ENCODE results near the gene DMGDH.

DNA sequence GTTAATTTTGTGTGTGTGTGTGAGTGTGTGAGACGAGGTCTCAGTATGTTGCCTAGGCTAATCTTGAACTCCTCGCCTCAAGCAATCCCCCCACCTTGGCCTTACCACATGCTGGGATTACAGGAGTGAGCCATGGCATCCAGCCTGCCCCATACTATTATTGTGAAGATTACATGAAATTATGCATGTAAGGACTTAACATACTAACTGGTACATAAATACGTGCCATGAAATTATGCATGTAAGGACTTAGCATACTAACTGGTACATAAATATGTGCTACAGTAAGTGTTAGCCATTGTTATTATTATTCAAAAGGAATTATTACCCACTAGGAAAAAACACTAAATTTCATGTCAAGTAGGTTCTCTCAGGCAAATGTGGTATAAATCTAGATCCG is 16.2 kb downstream of the DMGDH start:
- TF ChIP-seq POLR2A (IDR thresholded peaks at IDR 0.05; ENCODE audit: low read depth, low read length) (no peak), TAF1 (IDR thresholded peaks at IDR 0.05; ENCODE audit: borderline replicate concordance, low read depth, low read length) (no peak), POLR2AphosphoS5 (IDR thresholded peaks at IDR 0.05; ENCODE audit: low read depth, low read length) (no peak)

Data from GM12892 (cell line).